Heart right ventricle (tissue), 16 donors: Measurements from ENCODE around the gene PLD1. TPM values are rescaled to one million over a fixed set of nuclear protein-coding genes. Genes with fewer than 3 reads are reported as not detected.
"Not testable (repeated sequence)": the region's sequence is repeated elsewhere in the genome, so short reads cannot be mapped to it uniquely, and the experiment has no call there.

Source experiments
- ATAC-seq, 8 donors: fragments of 200-7000 bp; cut with Tn5 transposase; one replicate each; pipeline ENCODE4 v1.9.1; 2020; ENCODE audit warnings: mild to moderate bottlenecking in 8 of 8, moderate library complexity in 8 of 8, moderate number of reproducible peaks in 1 of 8
- DNase-seq, 2 donors: peaks; one replicate each; pipeline ENCODE4 v3.0.0-alpha.2; 2020
- H3K27ac ChIP-seq, 10 donors: fragments of 200-600 bp; sonication (generic) in 2 of 10; one replicate each; pipeline versions ENCODE4 v1.5.0 to v1.8.0; 2020 to 2022; ENCODE audit warnings: mild to moderate bottlenecking in 3 of 10
- H3K27me3 ChIP-seq, 7 donors: fragments of 200-600 bp; one replicate each; pipeline ENCODE4 v1.8.0; 2021 to 2022; ENCODE audit warnings: mild to moderate bottlenecking in 2 of 7
- H3K36me3 ChIP-seq, 9 donors: fragments of 200-600 bp; sonication (generic) in 1 of 9; one replicate each; pipeline versions ENCODE4 v1.5.0 to v1.8.0; 2020 to 2022; ENCODE audit warnings: mild to moderate bottlenecking in 2 of 9
- H3K4me1 ChIP-seq, 9 donors: fragments of 200-600 bp; sonication (generic) in 1 of 9; one replicate each; pipeline versions ENCODE4 v1.5.0 to v1.8.0; 2020 to 2022; ENCODE audit warnings: mild to moderate bottlenecking in 4 of 9
- H3K4me3 ChIP-seq, 10 donors: fragments of 200-600 bp; sonication (generic) in 2 of 10; one replicate each; pipeline versions ENCODE4 v1.5.0 to v1.8.0; 2020 to 2022; ENCODE audit warnings: mild to moderate bottlenecking in 7 of 10, moderate library complexity in 2 of 10
- H3K9me3 ChIP-seq, 11 donors: fragments of 200-600 bp in 10 of 11; sonication (generic) in 2 of 11; one replicate each; pipeline versions ENCODE4 v1.5.0 to v1.8.0; 2013 to 2022; ENCODE audit warnings: mild to moderate bottlenecking in 2 of 11, control low read depth in 1 of 11, moderate library complexity in 1 of 11
- WGBS, 2 donors: extraction: QIAGEN DNeasy Blood & Tissue Kit; methylation state at CpG; one replicate each; pipeline ENCODE4 v1.1.7; 2013; ENCODE audit warnings: inconsistent platforms in 1 of 2; 5-methylcytosine and 5-hydroxymethylcytosine counted together
- intact Hi-C, 10 donors: fragments of 100-400 bp; cut with DNase I; formaldehyde crosslinking; loops; one replicate each; pipeline versions ENCODE4 v1.11.1 to v1.14.2; 2022
- polyA plus RNA-seq, 2 donors: library from polyadenylated mRNA; stranded (reverse); fragments of 200-250 nt; gene quantifications; one replicate each; pipeline ENCODE4 v1.2.3, GENCODE V29; 2013
- total RNA-seq, 10 donors: library from RNA; stranded (reverse); fragmentation: NEBNext Ultra II Directional in 3 of 10; extraction: Animal tissue kit (Norgen Biotek cat#: 25700) in 3 of 10; gene quantifications; one replicate each; pipeline versions ENCODE4 v1.2.1 to v1.2.4, GENCODE V29; 2021 to 2023
- TF ChIP-seq, protein P1 (sequence below), 9 donors: fragments of 200-600 bp; sonication (generic) in 2 of 9; IDR thresholded peaks; one replicate each; pipeline versions ENCODE4 v1.5.0 to v1.8.0; 2021 to 2022; ENCODE audit warnings: antibody characterized with exemption in 9 of 9, mild to moderate bottlenecking in 5 of 9, moderate library complexity in 1 of 9
- donor health status: Arrhythmogenic right ventricular cardiomyopathy.
- donor health status: ischemic (EF 13 %, LVEDD 7.1; RV severe dilation, severe dysfunction).
- donor health status: healthy with polysubstance abuse.
- donor health status: DM: no; HTN: yes; CAD: no.
- donor health status: DM: no; HTN: no; CAD: no.
- donor health status: ischemic (EF 25% LVEDD 6.9; RV normal size, moderate dysfunction).
- donor health status: ischemic (EF 25% LVEDD 5.7; RV mildly dilated, moderate dysfunction).
- donor health status: healthy.
- donor health status: DM: yes; HTN: yes; CAD: no.
- donor health status: Ischemic cardiomyopathy.
- donor health status: ischemic (EF 35%, LVEDD 5.7; RV mildly dilated, moderate dysfunction).
- donor health status: nonischemic (EF 11% LVEDD 7.7; RV severe dilation, severe dysfunction).
- donor health status: DM: yes; HTN: yes; CAD: no.
- donor health status: PGD.
- donor health status: ischemic (EF 29% LVEDD 5.4; RV normal size, mild dysfunction).
- donor health status: nonischemic (EF 23%, LVEDD 6.1; RV moderate dilation, normal function).

Gene PLD1
- total and polyA plus RNA-seq, 12 donors: 10.5 to 83.3 (median 62.9) TPM

DNA sequence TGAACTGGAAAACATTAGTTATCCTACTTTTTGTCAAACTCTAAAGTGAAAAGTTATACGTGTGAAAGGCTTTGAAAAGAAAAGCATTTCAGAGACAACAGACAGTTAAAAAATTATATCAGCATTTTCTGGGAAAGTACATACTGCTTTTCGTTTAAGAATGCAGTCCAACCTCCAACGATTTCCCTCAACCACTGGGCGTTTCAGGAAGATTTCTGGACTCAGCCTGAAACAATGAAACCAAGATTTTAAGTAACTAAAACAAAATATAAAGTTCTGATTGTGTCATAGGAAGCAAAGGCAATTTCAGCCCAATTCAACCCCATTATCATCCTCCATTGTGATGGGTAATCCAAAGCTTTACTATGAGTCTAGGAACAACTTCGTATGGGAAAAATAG lies 110.7 kb downstream of the PLD1 start:
- 55 to 63% methylated on average over 5 of the region's 5 CpGs for WGBS, 2 donors
- DNase-seq (no peak), ATAC-seq (no peak)
- Histone ChIP-seq H3K9me3 (peaks cover 0 to 15% (median 5%) of the 10 kb centered on the region in 11 donors), H3K27me3 (no peaks in the 10 kb centered on the region), H3K27ac (peak overlapping the region in 2 of 10 donors; percentile 9 to 10), H3K36me3 (peaks cover 0 to 62% (median 11%) of the 10 kb centered on the region in 9 donors), H3K4me1 (peaks cover 0 to 35% (median 19%) of the 10 kb centered on the region in 9 donors), H3K4me3 (no peak overlapping the region)
- intact Hi-C loops: loop anchor here in 1 of 10 donors (10.0 kb wide), 1 partner anchor 75 kb away; no protein-coding TSS in a partner anchor
- TF ChIP-seq, protein P1, sequence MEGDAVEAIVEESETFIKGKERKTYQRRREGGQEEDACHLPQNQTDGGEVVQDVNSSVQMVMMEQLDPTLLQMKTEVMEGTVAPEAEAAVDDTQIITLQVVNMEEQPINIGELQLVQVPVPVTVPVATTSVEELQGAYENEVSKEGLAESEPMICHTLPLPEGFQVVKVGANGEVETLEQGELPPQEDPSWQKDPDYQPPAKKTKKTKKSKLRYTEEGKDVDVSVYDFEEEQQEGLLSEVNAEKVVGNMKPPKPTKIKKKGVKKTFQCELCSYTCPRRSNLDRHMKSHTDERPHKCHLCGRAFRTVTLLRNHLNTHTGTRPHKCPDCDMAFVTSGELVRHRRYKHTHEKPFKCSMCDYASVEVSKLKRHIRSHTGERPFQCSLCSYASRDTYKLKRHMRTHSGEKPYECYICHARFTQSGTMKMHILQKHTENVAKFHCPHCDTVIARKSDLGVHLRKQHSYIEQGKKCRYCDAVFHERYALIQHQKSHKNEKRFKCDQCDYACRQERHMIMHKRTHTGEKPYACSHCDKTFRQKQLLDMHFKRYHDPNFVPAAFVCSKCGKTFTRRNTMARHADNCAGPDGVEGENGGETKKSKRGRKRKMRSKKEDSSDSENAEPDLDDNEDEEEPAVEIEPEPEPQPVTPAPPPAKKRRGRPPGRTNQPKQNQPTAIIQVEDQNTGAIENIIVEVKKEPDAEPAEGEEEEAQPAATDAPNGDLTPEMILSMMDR (IDR thresholded peaks at IDR 0.05): no peak

DNA sequence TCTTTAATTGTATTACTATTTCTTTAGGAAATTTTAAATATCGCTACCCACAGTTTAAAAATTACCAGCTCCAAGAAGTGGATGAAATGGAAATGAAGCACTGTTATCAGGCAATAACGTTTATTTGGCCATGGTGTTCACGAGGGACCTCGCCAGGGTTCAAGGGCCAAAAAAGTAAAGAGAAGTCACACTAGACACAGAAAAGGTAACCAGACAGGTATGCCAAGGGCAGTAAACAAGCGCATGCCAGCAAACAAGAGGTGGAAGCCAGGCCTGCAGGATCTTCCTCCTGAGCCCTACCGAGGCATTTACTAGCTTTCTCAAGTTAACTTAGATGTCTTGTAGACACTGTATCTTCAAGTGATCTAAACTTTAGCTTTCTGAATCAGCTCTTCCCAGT lies 113.5 kb downstream of the PLD1 start:
- Histone ChIP-seq H3K4me1 (peaks cover 0 to 37% (median 21%) of the 10 kb centered on the region in 9 donors), H3K27ac (no peak overlapping the region), H3K27me3 (no peaks in the 10 kb centered on the region), H3K9me3 (no peaks in the 10 kb centered on the region), H3K36me3 (peaks cover 0 to 73% (median 11%) of the 10 kb centered on the region in 9 donors), H3K4me3 (no peak overlapping the region)
- ATAC-seq: no peak
- 85 to 88% methylated on average over 6 of the region's 6 CpGs for WGBS, 2 donors
- intact Hi-C loops: loop anchor here in 1 of 10 donors (10.0 kb wide), 1 partner anchor 78 kb away; no protein-coding TSS in a partner anchor
- no peak for DNase-seq
- TF ChIP-seq, protein P1 (IDR thresholded peaks at IDR 0.05): no peak

GRCh38 chr3:171695426-171695825 lies 114.9 kb downstream of the PLD1 start:
- Histone ChIP-seq H3K9me3 (no peaks in the 10 kb centered on the region), H3K36me3 (peaks cover 0 to 74% (median 11%) of the 10 kb centered on the region in 9 donors), H3K27ac (peak overlapping the region in 1 of 10 donors; percentile 2), H3K4me3 (no peak overlapping the region), H3K27me3 (no peaks in the 10 kb centered on the region), H3K4me1 (peaks cover 0 to 35% (median 20%) of the 10 kb centered on the region in 9 donors)
- 15 to 28% methylated on average over 1 of the region's 1 CpG for WGBS, 2 donors
- DNase-seq: no peak
- TF ChIP-seq, protein P1 (IDR thresholded peaks at IDR 0.05): no peak
- no peak for ATAC-seq
- intact Hi-C loops: loop anchor here in 1 of 10 donors (10.0 kb wide), 1 partner anchor 79 kb away; no protein-coding TSS in a partner anchor

DNA sequence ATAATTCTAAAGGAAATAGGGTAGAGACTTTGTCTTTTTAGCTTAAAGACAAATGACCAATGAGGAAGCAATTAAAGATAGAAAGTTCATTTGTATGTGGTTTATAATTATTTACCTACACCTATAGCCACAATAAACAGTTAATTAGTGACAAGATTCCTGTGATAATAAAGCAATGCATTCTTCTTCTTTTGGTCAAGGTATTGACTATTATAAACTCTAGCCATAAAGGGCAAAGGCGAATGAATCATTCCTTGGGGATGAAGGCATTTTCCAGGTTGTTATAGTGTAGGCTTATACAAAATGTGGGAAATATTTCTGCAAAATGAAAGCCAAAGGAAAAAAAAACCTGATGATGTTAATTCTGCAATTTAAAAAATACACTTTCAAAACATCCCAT lies 115.4 kb downstream of the PLD1 start:
- peak overlapping the region in 1 of 10 donors; percentile 1 for H3K27ac ChIP-seq

DNA sequence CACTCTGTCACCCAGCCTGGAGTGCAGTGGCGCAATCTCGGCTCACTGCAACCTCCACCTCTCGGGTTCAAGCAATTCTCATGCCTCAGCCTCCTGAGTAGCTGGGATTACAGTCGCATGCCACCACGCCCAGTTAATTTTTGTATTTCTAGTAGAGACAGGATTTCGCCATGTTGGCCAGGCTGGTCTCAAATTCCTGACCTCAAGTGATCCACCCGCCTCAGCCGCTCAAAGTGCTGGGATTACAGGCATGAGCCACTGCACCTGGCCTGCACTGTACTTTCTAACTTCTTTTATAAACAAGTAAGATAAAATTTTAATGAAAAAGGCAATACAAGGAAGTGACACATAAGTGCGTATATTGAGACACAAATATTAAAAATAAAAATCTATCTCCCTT lies 117.7 kb downstream of the PLD1 start:
- H3K9me3 ChIP-seq, H3K27ac ChIP-seq, H3K27me3 ChIP-seq, DNase-seq, H3K4me3 ChIP-seq, ATAC-seq: not testable (repeated sequence)
- Histone ChIP-seq H3K36me3 (peaks cover 0 to 79% (median 10%) of the 10 kb centered on the region in 9 donors), H3K4me1 (peaks cover 0 to 52% (median 32%) of the 10 kb centered on the region in 9 donors)
- WGBS, 2 donors: 92 to 98% methylated on average over 9 of the region's 9 CpGs
- intact Hi-C loops: loop anchor here in 1 of 10 donors (10.0 kb wide), 1 partner anchor 82 kb away; no protein-coding TSS in a partner anchor

More for the DNA sequence above, 115.4 kb downstream of the PLD1 start:
- DNase-seq (no peak), ATAC-seq (no peak)
- Histone ChIP-seq H3K4me1 (peaks cover 0 to 36% (median 20%) of the 10 kb centered on the region in 9 donors), H3K9me3 (no peaks in the 10 kb centered on the region), H3K4me3 (no peak overlapping the region), H3K36me3 (peaks cover 0 to 79% (median 11%) of the 10 kb centered on the region in 9 donors), H3K27me3 (no peaks in the 10 kb centered on the region)
- WGBS, 2 donors: 71 to 75% methylated on average over 1 of the region's 1 CpG
- TF ChIP-seq, protein P1 (IDR thresholded peaks at IDR 0.05): no peak
- intact Hi-C loops: loop anchor here in 1 of 10 donors (10.0 kb wide), 1 partner anchor 80 kb away; no protein-coding TSS in a partner anchor
